ENCODE results near the gene VPS13D.

Gene VPS13D

GRCh38 chr1:12486401-12487005, 256.7 kb downstream of the VPS13D start:
- Mint-ChIP-seq H3K4me1 (no peaks in the 10 kb centered on the region), H3K4me3 (no peak overlapping the region), H3K9me3 (no peaks in the 10 kb centered on the region), H3K27ac (no peak overlapping the region), H3K36me3 (peaks cover 21% of the 10 kb centered on the region), H3K27me3 (no peaks in the 10 kb centered on the region)
- DNase-seq (ENCODE audit: low spot score in 2 of 2) (no peak), ATAC-seq (ENCODE audit: low read depth) (no peak)

GRCh38 chr1:12487520-12487919, 257.7 kb downstream of the VPS13D start:
- no peak overlapping the region for H3K4me3 Mint-ChIP-seq
- no peak for ATAC-seq (ENCODE audit: low read depth)
- no peaks in the 10 kb centered on the region for H3K9me3 Mint-ChIP-seq
- DNase-seq (ENCODE audit: low spot score in 2 of 2): no peak
- H3K27ac Mint-ChIP-seq: no peak overlapping the region
- peaks cover 21% of the 10 kb centered on the region for H3K36me3 Mint-ChIP-seq
- H3K27me3 Mint-ChIP-seq: no peaks in the 10 kb centered on the region
- no peaks in the 10 kb centered on the region for H3K4me1 Mint-ChIP-seq

- no peak for ATAC-seq (ENCODE audit: low read depth)
- Mint-ChIP-seq H3K36me3 (peaks cover 25% of the 10 kb centered on the region), H3K4me3 (no peak overlapping the region), H3K9me3 (no peaks in the 10 kb centered on the region), H3K27me3 (no peaks in the 10 kb centered on the region), H3K27ac (no peak overlapping the region), H3K4me1 (no peaks in the 10 kb centered on the region)
- DNase-seq (ENCODE audit: low spot score in 2 of 2): no peak
These were observed 259.0 kb downstream of the VPS13D start for GRCh38 chr1:12488666-12489354.

GRCh38 chr1:12490532-12491142, 260.8 kb downstream of the VPS13D start:
- no peak for ATAC-seq (ENCODE audit: low read depth)
- H3K27me3 Mint-ChIP-seq: no peaks in the 10 kb centered on the region
- H3K36me3 Mint-ChIP-seq: peaks cover 22% of the 10 kb centered on the region
- DNase-seq (ENCODE audit: low spot score in 2 of 2): no peak
- no peak overlapping the region for H3K27ac Mint-ChIP-seq
- no peak overlapping the region for H3K4me3 Mint-ChIP-seq
- peaks cover 3% of the 10 kb centered on the region for H3K4me1 Mint-ChIP-seq
- H3K9me3 Mint-ChIP-seq: no peaks in the 10 kb centered on the region

GRCh38 chr1:12491656-12492055, 261.8 kb downstream of the VPS13D start:
- Mint-ChIP-seq H3K9me3 (no peaks in the 10 kb centered on the region), H3K4me1 (peaks cover 7% of the 10 kb centered on the region), H3K27ac (no peak overlapping the region), H3K36me3 (peaks cover 17% of the 10 kb centered on the region), H3K27me3 (no peaks in the 10 kb centered on the region), H3K4me3 (no peak overlapping the region)
- ATAC-seq (ENCODE audit: low read depth) (no peak), DNase-seq (ENCODE audit: low spot score in 2 of 2) (no peak)

- no peak overlapping the region for H3K4me3 Mint-ChIP-seq
- peaks cover 26% of the 10 kb centered on the region for H3K36me3 Mint-ChIP-seq
- no peak for ATAC-seq (ENCODE audit: low read depth)
- no peak for DNase-seq (ENCODE audit: low spot score in 2 of 2)
- H3K27me3 Mint-ChIP-seq: no peaks in the 10 kb centered on the region
- H3K9me3 Mint-ChIP-seq: no peaks in the 10 kb centered on the region
- H3K27ac Mint-ChIP-seq: no peak overlapping the region
- H3K4me1 Mint-ChIP-seq: peaks cover 7% of the 10 kb centered on the region
These were observed 265.9 kb downstream of the VPS13D start for GRCh38 chr1:12495725-12496124.

- Mint-ChIP-seq H3K9me3 (no peaks in the 10 kb centered on the region), H3K4me1 (peaks cover 7% of the 10 kb centered on the region), H3K36me3 (peaks cover 26% of the 10 kb centered on the region), H3K27ac (no peak overlapping the region), H3K27me3 (no peaks in the 10 kb centered on the region), H3K4me3 (no peak overlapping the region)
- ATAC-seq (ENCODE audit: low read depth): peak; percentile 56
- no peak for DNase-seq (ENCODE audit: low spot score in 2 of 2)
These were observed 266.5 kb downstream of the VPS13D start for GRCh38 chr1:12496154-12496961.

- peaks cover 31% of the 10 kb centered on the region for H3K36me3 Mint-ChIP-seq
- ATAC-seq (ENCODE audit: low read depth) (no peak), DNase-seq (ENCODE audit: low spot score in 2 of 2) (no peak)
- H3K4me1 Mint-ChIP-seq: peaks cover 7% of the 10 kb centered on the region
- H3K27ac Mint-ChIP-seq: no peak overlapping the region
- no peaks in the 10 kb centered on the region for H3K27me3 Mint-ChIP-seq
- H3K4me3 Mint-ChIP-seq: no peak overlapping the region
- H3K9me3 Mint-ChIP-seq: no peaks in the 10 kb centered on the region
These were observed 269.9 kb downstream of the VPS13D start for GRCh38 chr1:12499539-12500240.

GRCh38 chr1:12501661-12502060, 271.8 kb downstream of the VPS13D start:
- Mint-ChIP-seq H3K4me3 (no peak overlapping the region), H3K27ac (no peak overlapping the region), H3K9me3 (no peaks in the 10 kb centered on the region), H3K4me1 (no peaks in the 10 kb centered on the region), H3K27me3 (no peaks in the 10 kb centered on the region), H3K36me3 (peaks cover 40% of the 10 kb centered on the region)
- DNase-seq (ENCODE audit: low spot score in 2 of 2) (no peak), ATAC-seq (ENCODE audit: low read depth) (no peak)

- ATAC-seq (ENCODE audit: low read depth): no peak
- H3K36me3 Mint-ChIP-seq: peaks cover 37% of the 10 kb centered on the region
- no peak for DNase-seq (ENCODE audit: low spot score in 2 of 2)
- H3K4me3 Mint-ChIP-seq: no peak overlapping the region
- H3K27ac Mint-ChIP-seq: no peak overlapping the region
- H3K4me1 Mint-ChIP-seq: no peaks in the 10 kb centered on the region
- H3K27me3 Mint-ChIP-seq: no peaks in the 10 kb centered on the region
- no peaks in the 10 kb centered on the region for H3K9me3 Mint-ChIP-seq
These were observed 272.7 kb downstream of the VPS13D start for GRCh38 chr1:12502336-12503109.

- DNase-seq (ENCODE audit: low spot score in 2 of 2) (no peak), ATAC-seq (ENCODE audit: low read depth) (no peak)
- no peaks in the 10 kb centered on the region for H3K4me1 Mint-ChIP-seq
- H3K4me3 Mint-ChIP-seq: no peak overlapping the region
- no peaks in the 10 kb centered on the region for H3K27me3 Mint-ChIP-seq
- no peak overlapping the region for H3K27ac Mint-ChIP-seq
- H3K36me3 Mint-ChIP-seq: peaks cover 27% of the 10 kb centered on the region
- H3K9me3 Mint-ChIP-seq: no peaks in the 10 kb centered on the region
These were observed 273.9 kb downstream of the VPS13D start for GRCh38 chr1:12503709-12504108.

- Mint-ChIP-seq H3K4me1 (no peaks in the 10 kb centered on the region), H3K9me3 (no peaks in the 10 kb centered on the region), H3K27ac (no peak overlapping the region), H3K27me3 (no peaks in the 10 kb centered on the region), H3K4me3 (no peak overlapping the region), H3K36me3 (peaks cover 30% of the 10 kb centered on the region)
- ATAC-seq (ENCODE audit: low read depth) (no peak), DNase-seq (ENCODE audit: low spot score in 2 of 2) (no peak)
These were observed 274.8 kb downstream of the VPS13D start for GRCh38 chr1:12504601-12505000.

GRCh38 chr1:12505231-12505630, 275.4 kb downstream of the VPS13D start:
- Mint-ChIP-seq H3K27ac (no peak overlapping the region), H3K36me3 (peaks cover 35% of the 10 kb centered on the region), H3K9me3 (no peaks in the 10 kb centered on the region), H3K4me3 (no peak overlapping the region), H3K4me1 (no peaks in the 10 kb centered on the region), H3K27me3 (no peaks in the 10 kb centered on the region)
- no peak for DNase-seq (ENCODE audit: low spot score in 2 of 2)
- ATAC-seq (ENCODE audit: low read depth): no peak

All from memory B cell (primary cell).